GM21717 (cell line): Measurements from ENCODE around the gene GAB1.

Experiments
- ATAC-seq: cut with Tn5 transposase; IDR thresholded peaks from one replicate; pipeline ENCODE4 v1.9.1; 2021; ENCODE audit warnings: mild to moderate bottlenecking, moderate library complexity; ENCODE audit not compliant: unreplicated experiment

Gene GAB1

DNA sequence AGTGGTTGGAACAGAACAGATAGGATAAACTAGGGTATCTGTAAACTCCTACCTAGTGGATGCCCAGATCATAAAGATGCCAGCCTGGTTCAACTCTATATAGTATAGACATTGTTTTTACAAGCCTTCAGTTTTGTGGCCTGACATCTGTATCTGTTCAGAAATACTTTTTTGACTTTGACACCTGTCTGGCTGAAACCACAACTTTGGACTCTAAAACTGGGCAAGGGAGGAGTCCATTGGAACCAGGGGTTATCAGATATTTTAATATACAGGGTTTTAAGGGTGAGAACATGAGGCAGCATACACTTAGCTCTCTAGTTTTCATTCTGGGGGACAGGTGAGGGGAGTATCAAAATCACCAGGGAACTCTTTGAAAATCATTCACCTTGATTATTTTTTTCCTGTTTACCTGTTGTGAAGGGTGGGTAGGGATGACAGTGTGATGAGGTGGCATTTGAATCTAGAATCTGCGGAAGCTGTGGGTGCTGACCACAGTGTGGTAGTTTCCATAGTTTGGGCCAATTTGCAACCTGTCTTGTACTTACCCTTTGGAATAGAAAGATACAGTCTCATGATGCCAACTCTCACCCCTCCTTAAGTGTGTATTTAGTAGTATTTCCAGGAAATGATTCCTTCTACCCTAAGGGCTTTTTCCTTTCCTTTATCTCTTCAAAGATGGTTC lies 20.6 kb downstream of the GAB1 start:
- ATAC-seq = peak; percentile 25

DNA sequence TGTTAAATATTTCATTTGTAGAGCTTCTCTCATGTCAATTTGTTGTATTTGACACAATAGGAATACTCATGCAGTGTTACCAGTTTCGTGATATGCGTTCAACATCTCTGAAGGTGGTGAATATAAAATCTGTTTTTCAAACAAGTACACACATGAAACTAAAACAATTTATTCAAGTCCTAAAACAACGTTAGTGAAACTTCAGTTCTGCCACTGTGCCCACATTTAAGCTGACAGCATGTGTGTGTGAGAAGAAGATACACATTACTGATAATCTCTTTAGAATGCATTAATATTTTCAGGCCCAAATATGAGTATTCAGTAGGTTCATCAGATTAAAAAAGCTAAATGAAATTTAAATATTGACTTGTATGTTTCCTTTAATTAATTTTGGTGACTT lies 21.7 kb downstream of the GAB1 start:
- no peak for ATAC-seq

DNA sequence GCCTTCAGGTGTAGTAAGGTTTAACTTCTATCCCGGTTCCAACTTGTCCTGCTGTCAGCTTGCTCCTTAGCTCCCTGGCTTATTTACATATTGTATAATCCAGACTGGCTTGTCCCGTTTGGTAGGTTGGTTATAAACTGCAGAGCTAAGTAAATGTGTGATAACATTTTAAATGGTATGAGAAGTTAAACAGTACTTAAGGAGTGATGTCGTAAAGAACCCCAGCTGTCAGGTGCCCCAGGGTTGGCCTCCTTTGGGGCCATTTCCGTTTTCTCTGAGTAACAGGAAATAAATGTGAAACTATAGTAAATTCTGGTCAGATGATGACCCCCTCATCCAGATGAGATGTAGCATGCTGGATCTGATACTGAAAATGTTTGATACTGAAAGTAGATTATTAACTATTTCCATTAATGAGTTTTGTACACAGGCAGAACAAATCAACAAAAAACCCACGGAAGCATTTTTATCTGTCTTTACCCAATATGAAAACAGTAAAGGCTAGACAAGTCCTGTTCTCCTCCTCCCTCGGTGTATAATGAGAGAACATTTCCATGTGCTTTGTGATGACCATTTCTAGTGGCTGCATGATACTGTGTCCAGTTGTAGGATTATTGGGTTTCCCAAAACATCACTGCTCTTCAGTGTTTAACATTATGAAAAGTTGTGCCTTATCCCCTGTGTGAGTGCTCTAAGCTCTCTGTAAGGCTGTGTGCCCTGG lies 22.4 kb downstream of the GAB1 start:
- peak; percentile 89 for ATAC-seq

DNA sequence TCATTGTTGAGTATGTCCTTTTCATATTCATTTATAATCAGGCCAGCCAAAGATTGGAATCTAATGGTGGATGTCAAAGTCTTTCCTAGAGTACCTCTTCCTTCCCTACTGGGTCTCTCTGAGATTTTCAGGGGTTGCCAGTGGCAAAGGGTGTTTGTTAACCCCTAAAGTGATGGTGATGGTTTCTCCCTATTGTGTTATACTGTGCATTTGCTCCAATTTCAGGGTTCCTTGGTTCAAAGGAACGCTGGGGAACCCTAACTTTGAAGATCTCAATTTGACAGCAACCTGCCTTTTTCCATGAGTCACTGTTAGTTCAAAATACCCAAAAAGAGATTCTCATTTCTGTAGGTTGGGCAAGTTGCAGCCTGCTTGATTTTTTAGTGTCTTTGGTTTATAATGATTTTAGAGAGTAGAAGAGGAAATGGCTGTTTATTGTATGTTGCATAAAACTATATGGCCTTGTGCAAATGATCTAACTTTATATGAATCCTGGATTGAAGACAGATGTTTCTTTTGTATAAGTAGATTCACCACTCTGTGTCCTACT lies 23.0 kb downstream of the GAB1 start:
- ATAC-seq = no peak

DNA sequence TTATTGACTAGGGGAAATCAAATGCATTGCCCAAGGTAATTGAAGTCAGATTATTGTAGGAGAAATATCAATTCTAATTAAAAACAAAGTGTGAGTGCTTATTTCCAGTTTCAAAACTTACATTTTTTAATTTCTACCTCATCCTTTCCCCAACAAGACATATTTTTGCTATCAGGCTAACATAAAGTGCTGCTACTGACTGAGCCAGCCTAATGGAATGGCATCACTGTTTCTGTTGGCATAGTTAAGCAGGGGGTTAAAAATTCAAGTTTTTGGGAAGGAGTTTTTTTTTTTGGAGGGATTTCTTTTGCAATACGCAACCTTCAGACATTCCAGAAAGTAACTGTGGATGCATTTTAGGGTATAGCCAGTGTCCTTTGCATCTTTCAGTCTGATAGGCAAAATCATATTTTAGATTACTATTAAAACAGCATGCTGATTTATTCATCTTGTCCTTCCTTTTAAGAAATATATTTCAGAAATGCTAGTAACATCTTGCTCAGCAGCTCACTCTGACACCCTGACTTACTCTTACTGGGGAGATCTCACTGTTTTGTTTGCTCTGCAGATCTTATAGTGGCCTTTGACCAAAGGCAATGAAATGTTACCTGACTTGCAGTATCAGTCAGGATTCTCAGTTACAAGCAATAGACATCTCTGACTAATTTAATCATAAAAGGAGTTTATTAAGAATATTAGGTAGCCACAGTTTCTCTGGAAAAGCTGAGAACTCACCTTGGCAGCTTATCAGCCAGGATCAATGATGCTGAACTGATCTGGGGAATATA lies 24.4 kb downstream of the GAB1 start:
- ATAC-seq = no peak

DNA sequence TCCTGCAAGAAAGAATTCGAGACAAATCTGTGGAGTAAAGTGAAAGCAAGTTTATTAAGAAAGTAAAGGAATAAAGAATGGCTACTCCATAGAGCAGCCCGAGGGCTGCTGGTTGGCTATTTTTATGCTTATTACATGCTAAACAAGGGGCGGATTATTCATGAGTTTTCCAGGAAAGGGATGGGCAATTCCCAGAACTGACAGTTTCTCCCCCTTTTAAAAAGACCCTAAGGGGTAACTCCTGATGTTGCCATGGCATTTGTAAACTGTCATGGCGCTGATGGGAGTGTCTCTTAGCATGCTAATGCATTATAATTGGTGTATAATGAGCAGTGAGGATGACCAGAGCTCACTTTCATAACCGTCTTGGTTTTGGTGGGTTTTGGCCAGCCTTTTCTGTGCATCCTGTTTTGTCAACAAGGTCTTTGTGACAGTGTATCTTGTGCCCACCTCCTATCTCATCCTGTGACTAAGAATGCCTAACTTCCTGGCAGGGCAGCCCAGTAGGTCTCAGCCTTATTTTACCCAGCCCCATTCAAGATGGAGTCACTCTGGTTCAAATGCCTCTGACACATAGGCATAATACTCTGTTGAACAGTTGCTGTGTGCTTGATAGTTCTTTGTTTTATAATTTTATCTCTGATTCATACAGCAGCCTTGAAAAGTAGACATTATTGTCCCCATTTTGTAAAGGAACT lies 25.8 kb downstream of the GAB1 start:
- no peak for ATAC-seq

DNA sequence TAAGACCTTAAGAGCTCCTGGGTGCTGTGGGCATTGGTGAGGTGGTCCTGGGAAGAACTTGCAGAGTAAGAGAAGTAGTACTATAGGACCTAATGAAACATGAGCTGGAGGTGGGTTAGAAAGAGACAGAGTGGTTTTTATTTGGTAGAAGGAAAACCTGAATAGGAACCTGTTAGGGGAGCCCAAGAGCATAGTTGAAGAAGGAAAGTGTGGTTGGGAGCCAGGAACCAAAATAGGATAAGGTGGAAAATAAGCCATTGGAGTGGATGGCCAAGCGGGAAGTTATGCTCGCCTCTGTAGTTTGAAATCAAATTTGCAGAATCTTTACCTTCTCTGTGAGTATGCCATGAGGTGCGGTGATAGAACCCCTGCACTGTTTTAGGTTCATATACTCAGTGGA lies 26.7 kb downstream of the GAB1 start:
- no peak for ATAC-seq

DNA sequence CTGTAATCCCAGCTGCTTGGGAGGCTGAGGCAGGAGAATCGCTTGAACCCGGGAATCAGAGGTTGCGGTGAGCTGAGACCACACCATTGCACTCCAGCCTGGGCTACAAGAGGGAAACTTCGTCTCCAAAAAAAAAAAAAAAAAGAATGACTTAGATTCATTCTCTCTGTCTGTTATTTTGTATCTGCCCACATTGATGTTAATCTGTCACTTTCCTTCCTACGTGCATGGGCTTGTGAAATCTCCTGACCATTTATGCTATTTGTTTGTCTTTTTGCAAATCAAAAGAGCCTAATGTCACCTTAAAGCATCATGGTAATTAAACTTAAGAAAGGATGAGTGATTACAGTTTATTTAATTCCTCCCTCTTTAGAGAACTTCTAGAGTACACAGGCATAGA lies 27.4 kb downstream of the GAB1 start:
- no peak for ATAC-seq

DNA sequence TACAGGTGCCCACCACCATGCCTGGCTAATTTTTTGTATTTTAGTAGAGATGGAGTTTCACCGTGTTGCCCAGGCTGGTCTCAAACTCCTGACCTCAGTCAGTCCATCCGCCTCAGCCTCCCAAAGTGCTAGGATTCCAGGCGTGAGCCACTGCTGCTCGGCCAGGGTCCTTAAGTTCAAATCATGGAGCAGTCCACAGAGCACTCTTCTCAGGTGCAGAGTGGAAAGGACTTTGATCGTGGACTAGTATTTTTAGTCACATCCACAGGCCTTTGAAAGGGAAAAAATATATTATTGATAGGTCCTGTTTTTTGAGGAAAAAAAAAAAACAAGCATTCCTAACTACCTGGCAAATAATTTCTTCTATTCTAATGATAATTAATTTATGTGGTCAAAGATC lies 31.2 kb downstream of the GAB1 start:
- ATAC-seq = no peak

DNA sequence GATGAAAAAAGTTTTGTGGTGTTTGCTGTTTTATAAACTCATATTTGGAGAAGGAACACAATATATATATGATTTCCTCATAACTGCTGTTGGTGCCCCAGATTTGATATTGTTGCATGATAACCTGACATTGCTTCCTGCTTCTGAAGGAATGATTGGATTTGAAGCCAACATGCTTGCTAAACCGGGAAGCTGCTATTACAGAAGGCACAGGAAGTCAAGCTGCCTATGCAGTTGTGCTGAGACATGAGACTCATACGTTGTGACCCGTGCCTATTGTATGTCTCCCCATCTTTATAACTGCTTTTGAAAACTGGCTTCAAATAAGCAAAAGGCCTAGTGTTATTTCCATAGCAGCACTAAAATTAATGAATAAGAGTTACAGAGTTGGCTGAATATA lies 32.9 kb downstream of the GAB1 start:
- ATAC-seq = no peak

DNA sequence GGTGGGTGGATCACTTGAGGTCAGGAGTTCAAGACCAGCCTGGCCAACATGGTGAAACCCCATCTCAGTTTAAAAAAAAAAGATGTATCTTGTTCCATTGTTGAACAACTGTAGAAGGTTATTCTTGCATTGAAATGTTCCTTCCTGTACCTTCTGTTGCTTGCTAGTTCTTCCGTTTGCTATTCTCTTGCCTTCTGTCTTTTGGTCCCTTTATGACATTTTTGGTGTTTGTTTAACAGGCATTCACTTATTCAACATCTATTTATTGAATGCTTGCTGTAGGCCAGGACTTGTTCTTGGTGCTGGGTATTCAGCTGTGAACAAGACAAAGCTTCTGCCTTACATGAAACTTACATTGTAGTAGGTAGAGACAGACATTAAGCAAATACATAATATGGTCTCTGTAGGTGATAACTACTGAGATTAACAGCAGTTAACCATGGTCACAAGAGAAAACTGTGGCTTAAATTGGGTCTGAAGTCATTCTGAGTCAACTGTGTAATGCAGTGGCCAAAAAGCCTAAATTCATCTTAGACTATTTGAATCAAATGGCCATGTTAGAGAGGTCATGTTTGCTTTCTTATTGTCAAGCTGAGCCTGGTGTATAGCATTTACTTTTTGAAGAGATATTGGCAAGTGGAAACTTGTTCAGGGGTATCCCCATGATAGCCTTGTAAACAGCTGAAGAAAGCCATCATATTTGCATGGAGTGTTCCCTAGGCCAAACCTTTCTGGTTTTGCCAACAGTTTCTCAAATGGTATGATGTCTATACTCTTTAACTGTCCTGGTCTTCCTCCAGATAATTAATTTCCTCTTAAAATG lies 35.6 kb downstream of the GAB1 start:
- peak; percentile 60 for ATAC-seq

DNA sequence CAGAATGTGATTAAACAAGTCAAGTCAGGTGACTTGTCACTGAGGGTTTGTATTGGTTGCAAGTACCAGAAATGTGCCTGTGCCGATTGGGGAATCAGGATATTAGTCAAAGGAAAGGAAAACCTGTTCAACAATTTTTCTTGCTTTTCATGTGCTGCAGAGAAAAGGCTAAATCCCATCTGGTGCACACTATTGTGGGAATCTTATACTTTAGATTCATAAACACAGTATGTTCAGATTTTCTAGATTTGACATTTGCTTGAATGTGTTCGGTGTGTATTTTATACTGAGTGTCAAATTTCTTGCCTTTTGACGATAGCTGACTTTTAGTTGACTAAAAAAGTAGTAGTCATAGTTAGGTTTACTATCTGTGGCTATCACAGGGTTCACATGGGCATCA lies 37.6 kb downstream of the GAB1 start:
- no peak for ATAC-seq

DNA sequence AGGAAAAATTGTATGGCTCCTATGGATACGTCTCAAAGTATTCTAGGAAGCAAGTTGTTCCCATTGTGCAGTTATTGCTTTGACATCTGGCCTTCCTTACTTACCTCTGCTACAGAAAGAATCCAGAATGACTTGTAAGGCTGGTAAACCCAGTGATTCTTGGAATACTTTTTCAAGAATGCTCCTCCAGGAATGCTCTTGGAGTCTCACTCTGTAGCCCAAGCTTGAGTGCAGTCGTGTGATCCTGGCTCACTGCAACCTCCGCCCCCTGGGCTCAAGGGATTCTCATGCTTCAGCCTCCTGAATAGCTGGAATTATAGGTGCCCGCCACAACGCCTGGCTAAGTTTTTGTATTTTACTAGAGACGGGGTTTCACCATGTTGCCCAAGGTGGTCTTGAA lies 38.1 kb downstream of the GAB1 start:
- ATAC-seq = no peak

DNA sequence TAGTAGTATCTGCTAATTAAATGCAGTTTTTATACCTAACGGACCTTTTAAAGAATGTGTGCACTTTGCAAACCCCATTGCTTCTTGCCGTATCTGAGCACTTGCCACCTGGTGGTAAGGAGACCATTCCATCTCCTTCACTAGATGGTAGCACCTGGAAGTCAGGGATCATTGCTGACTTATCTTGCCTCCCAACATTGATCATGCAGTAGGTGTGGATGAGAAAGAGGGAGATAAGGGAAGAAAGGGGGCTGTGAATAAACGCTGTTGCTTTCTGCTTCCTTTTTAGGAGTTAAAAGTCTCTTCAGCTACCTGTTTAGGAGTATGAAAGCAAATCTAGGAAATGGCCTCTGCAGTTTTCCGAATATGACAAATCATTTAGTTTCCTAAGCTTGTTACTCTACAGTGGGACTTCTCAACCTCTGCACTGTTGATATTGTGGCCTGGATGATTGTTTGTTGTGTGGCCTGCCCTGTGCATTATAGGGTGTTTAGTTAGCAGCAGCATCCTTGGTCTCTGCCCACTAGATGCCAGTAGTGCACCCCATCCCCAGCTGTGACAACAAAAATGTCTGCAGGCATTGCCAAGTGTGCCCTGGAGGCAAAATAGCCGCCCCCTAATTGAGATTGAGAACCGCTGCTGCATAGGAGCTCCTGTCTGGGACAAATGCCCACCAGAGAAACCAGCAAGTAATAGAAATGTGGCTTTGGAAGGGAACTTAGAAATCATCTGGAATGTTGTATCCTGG lies 38.8 kb downstream of the GAB1 start:
- peak; percentile 46 for ATAC-seq

DNA sequence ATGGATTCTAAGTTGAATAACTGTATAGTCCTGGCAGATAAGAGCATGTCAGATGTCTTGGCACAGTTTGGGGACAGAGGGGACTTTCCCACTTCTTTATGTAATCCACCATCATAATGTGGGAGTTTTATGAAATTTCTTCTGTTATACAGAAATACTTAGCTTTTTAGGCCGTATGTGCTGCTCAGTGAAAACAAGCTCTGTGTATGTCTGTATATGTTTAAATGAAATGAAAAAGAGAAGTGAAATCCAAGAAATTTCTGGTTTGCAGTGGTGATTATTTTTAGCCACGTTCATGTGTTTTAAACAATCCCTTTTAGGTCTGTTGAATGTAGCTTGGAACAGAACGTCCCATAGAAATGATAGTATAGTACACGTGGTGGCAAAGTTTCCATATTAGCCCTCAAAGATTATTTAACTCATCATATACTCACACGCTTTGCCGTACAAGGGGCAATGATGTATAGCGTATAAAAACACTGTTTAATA lies 41.0 kb downstream of the GAB1 start:
- peak; percentile 74 for ATAC-seq

DNA sequence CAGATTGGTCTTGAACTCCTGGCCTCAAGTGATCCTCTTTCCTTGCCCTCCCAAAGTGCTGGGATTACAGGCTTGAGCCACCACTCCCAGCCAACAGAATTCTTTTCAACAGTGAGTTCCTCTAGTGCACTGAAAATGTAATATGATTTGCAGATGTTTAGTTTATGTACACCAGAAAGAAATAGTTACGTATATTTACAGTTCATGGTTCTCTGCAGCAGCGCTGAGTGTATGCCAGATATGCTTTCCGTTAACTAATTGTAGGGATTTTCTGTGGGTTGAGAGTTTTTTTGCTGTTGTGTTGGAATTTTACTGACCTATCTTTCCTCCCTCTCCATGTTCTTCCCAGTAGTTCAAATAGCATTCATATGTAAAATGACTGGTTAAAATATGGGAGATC lies 44.0 kb downstream of the GAB1 start:
- no peak for ATAC-seq

DNA sequence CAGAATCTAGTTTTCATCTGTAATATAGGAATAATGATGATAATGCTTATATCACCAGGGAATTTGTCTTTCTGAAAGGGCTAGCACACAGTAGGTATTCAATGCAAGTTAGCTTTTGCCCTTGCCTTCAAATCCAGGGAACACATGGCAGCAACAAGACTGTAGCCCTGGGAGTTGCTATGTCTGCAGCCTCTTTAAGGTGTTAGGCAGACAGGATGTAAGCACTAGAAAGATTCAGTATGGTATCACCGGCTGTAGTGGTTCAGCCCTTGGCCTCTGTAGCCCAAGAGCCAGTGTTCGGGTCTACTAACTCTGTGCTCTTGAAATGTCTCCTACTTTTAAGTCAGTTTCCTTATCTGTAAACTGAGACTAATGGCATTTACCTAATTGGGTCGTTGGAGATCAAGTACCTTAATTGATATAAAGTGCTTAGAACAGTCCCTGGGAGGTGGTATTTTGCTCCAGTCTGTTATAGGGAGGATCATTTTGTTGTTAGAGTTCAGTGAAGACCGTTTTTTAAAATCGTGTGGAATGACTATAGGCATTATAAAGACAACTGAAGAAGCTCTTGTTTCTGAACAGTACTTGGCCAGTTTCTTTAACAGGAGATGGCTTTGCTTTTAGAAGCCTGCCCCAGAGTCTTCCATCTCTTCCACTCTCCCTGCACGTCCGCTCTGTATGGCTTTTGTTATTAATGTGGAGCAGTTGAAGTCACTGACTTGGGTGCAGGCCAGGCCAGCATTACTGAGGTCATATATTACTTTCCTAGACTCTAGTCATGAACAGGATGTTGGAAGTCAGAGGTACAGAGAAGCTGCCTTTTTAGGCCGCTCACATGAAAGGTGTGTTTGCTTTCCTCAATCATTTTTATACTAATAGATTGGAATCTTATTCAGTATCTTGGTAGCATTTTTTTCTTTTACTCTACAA lies 44.8 kb downstream of the GAB1 start:
- peak; percentile 52 for ATAC-seq

DNA sequence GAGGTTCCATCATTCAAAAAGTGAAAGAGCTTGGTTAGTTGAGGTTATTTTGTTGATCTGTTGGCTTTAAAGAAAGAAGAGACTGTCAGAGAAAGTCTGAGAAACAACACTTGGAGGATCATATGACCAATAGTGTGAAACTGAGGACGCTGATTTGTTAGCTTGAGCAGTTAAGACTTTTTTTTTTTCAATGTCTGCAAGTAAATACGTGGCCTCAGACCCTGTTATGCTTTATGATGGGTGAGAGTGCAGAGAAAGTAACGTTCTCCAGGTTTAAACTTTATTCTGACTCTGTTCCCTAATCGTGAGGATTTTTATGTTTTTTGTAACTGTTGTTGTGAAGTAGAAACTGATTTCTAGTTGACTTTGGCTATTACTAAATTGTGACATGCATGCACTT lies 45.9 kb downstream of the GAB1 start:
- no peak for ATAC-seq
